Inflammatory macrophage treated with lipopolysaccharide for 4 hours (primary cell): ENCODE results near the gene SNRPA1.

Experiments used
- DNase-seq: peaks from one replicate; pipeline ENCODE4 v3.0.0-alpha.2; 2020

Gene SNRPA1

DNA sequence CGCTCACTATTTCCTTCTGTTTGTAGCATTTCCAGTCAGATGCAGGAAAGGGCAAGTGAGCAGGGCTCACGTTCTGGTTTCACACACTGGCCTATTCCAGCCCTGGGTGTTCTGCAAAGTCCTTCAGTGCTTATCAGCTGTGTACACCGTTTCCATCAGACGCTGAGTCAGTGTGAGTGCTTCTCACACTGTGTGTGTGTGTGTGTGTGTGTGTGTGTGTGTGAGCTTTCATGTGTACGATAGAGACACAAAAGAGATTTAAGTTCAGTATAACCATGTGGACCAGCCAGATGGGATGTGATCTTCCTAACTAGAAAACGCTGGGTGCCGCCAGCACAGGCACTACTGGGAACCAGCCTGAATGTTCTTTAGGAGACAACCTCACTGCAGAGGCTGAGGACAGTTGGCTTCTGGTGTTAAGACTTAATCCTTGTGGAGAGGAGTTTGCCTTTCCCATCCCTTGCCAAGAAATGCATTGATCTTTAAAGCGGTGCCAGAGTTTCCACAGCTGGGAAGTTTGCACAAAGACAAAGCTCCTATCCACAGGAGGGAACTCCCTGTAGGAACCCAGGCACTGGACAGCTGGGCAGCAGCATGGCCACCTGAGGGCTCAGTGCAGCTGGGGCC, 39.3 kb downstream of the SNRPA1 start:
- DNase-seq, result no peak

DNA sequence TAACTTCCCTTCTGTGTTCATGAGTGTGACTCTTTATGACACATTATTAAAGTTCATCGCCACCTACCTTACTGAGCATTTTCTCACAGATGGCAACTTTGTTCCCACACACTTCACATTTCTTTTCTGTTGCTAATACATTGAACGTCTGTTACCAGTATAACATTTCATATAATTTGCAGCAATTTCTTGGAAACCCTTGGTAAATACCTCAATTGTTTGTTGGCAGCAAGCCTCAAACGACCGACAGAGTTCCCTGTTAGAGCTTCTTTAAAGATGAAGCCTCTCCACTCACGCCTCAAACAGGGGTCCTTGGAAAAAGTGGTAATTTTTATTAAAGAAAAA, 40.0 kb downstream of the SNRPA1 start:
- DNase-seq, result peak; percentile 21

GRCh38 chr15:101254157-101255050, 40.6 kb downstream of the SNRPA1 start:
- no peak for DNase-seq

- DNase-seq, result no peak
These were observed 42.2 kb downstream of the SNRPA1 start for GRCh38 chr15:101252836-101253235.

DNA sequence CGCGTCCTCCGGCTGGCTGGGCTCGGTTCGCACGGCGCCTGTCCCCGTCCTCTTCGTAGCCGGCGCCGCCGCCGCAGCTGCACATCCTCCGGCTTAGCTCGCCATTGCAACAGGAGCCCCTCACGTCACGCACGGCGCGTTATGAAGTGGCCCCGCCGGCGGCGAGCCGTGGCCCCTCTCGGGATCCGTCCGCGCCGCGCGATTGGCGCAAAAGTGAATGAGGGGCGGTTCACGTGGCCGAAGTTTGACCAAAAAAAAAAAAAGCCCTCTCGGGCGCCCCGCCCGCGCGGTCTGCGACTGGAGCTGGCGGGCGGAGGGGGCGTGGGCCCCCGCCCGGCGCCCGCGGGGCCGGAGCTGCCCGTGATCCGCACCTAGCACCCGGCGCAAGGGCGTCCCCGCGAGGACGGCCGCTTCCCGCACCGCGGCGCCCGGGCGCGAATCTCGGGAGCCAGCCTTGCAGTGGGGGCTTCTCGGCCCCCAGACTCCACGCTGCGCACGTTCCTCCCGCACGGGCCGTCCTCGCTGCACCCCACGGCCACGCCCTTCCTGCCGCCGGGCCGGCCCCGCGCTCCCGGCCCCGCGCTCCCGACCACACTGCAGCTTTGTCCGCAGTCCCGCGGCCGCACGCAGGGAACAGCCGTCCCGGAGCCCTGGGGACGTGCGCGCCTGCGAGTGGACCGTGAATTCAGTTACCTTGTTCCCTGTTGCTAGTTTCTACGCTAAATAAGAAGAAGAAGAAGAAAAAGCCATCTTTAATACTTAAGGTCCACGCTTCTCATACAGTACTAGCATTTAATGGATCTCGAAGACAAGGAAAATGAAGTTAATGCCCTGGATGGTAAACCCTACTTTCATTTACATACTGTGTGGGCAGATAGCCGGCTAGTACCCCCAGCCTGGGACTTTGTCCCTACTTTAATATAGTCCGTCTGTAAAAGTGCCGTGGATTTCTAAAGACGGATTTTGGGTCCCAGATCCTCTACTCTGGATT, 42.9 kb downstream of the SNRPA1 start, which contains the start of gene CHSY1:
Gene CHSY1 (minus strand): TSS at position 219 of the 991 bp plus-strand sequence. CDS start 592 bp downstream, outside the sequence.
- DNase-seq, result peak; percentile 96

- DNase-seq, result peak; percentile 71
These were observed 43.9 kb downstream of the SNRPA1 start for GRCh38 chr15:101250873-101251829.

- DNase-seq, result no peak
These were observed 44.7 kb downstream of the SNRPA1 start for GRCh38 chr15:101250341-101250831.

- no peak for DNase-seq
These were observed 46.8 kb downstream of the SNRPA1 start for GRCh38 chr15:101248274-101248673.

DNA sequence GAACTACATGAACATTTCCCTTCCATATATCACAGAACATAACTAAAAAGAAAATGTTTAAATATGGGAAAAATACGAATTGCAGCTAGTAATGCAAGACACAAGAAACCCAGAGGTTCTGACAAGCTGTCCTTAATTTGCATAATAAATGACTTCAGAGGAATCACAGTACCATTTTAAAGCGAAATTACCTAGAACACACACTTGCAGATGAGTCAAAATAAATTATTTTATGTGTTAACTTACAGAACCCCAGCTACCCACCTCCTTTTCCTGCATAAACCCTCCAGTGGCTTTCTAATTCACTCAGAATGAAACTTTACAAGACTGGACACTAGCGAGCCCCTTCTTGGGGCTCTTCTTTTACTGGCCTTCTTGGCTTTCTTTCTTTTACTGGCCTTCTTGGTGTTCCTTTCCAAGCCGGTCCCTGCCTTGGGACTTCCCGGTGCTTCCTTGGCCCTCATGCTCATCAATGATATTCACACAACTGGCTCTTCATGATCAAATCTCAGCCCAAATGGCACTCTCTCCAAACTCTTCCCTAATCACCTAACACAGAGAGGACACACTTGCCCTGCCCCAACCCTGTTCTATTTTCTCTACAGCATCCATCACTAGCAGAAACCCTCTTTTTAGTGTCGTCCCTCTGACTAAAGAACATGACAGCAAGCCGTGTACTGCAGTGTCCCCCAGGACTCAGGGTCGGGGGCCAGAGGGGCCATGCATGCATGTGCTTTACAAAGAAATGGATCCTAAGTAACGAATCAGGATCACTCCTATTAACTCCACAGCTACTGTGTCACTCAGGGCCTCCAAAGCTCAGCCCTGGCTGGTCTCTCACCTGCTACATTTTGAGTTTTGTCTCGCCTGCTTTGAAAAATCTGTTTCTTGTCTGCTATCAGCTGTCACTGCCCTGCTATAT, 48.0 kb downstream of the SNRPA1 start:
- DNase-seq, result no peak

- no peak for DNase-seq
These were observed 48.7 kb downstream of the SNRPA1 start for GRCh38 chr15:101246391-101246790.

GRCh38 chr15:101244889-101245668, 50.0 kb downstream of the SNRPA1 start:
- no peak for DNase-seq

DNA sequence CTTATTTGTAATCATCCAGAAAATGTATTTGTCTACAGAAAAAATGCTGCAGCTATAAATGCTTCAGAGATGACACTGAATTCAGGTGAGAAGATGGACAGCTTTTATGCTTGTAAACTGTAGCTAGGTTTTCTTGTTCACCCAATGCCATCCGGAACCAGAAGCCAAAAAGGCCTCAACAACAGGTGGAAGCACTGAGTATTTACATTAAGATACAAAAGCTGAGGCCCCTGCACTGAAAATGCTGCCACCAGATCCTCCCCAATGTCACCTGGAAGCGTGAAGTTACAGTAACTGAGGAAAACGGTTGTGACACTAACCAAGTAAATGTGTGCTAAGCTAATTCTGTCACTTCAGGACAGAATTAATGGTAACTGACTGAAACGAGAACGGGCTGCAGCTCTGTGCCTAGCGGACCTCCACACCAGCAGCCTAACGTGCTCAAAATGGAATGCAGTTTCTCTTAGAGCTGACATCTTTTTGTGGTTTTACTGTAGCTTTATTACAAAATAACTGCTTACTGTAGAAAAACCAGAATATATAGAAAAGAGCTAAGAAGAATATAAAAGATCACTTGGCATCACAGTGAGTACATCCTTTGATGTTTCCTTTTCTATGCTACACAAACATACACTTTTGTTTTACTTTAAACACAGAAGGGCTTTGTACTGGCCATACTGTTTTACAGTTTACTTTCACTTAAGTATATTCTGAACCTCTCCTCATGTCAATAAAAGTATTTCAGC, 50.8 kb downstream of the SNRPA1 start:
- no peak for DNase-seq

GRCh38 chr15:101243420-101243819, 51.6 kb downstream of the SNRPA1 start:
- no peak for DNase-seq

- DNase-seq, result no peak
These were observed 52.1 kb downstream of the SNRPA1 start for GRCh38 chr15:101242999-101243336.

DNA sequence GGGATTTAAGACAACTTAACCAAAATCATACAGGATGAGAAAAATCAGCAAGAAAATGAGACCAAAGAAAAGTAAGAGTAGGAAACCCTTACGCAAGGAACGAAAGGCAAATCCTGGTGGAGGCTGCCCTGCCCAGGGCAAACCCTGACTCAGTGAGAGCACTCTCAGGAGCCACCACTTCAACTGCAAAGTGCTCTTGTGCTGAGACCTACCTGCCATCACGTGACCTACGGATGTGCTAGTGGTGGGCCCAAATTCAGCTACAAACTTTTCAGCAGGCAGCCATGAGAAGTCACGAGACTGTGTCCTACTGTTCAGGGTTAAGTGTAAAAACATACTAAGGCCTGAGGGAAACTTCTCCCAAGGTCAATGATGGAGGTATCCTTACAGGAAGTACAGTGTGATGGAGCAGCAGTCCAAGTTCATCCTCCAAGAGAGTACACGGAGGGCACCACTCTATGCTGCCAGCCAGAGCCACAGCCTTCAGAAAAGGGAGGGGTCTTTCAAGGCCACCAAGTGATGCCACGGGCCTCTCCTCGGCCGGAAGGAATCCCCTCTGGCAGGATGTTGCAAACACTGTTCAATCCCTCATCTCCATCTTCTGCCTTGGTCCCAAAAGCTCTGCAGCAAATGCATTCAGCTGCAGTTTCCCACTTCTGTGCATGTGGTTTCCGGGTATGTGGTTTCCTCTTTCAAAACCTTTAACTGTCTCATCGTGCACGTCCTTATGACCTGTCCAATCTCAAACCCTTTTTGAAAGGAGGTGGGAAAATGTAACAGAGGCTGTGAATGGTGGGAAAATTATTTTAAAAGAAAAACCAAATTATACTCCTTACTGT, 52.7 kb downstream of the SNRPA1 start:
- peak; percentile 82 for DNase-seq

- DNase-seq, result no peak
These were observed 54.7 kb downstream of the SNRPA1 start for GRCh38 chr15:101240358-101240757.

DNA sequence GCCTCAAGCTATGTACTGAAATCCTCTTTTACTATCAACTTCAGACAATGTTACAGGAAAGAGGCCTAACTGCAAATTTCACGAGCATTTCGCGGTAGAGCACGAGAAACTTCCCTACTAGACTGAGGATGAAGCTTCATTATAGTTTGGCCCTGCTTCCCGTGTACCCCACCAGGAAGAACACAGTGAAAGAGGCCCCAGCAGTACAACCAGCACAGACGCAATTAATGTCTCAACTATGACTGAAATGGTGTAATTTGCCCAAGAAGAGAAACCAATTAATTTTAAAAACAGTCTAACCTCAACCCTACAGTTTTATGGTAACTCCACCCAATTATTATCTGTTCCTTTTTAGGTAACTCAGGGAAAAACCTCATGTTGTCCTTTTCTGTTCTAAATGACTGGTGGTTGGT, 55.3 kb downstream of the SNRPA1 start:
- peak; percentile 63 for DNase-seq

DNA sequence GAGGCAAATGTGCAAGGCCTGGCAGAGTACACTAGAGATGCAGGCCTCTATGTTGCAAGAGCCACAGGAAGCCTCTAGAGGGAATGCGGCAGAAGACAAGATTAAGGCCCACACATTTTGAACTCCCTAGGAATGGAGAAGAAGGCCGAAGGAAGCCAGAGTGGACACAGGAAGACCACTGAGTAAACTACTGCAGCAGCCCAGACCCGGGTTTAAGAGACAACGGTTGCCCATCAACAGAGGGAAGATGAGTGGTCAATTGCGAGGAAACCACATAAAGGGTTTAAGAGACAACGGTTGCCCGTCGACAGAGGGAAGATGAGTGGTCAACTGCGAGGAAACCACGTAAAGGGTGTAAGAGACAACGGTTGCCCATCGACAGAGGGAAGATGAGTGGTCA, 57.8 kb downstream of the SNRPA1 start:
- DNase-seq, result peak; percentile 55
